Measurements from ENCODE around the gene CNIH2.
"Not testable (repeated sequence)": the region's sequence is repeated elsewhere in the genome, so short reads cannot be mapped to it uniquely, and the experiment has no call there.

The CNIH2 gene

DNA sequence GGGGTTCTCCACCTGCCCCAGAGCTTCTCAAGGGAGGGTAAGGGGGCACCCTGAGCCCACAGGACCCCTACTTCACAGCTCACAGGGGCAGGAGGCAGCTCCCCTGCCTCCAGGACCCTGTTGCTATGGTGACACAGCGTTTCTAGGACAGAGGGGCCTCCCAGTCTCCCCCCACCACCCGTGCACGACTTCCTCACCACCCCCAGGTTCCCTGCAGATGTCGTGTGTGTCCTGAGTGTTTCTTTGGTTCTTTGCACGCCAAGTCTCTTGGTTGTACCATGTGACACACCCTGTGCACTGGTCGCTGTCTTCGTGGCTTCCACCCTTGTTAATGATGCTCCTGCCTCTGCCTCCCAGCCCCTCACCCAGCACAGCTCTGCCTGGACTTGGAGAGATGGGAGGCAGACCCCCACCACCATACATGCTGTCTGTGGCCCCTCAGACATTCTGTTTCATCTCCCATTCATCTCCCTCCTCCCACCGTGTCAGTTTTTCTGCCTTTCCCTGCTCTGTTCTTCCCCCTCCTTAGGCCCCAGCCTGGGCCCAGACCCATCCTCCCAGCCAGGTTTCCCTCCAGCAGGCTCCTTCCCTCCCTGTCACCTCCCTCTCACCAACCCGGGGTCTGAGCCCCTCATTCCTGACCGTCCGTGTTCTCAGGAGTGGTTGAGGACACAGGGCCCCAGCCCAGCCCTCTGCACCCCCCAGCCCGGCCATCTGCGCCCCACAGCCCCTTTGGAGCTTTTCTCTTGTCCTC, 34.0 kb upstream of the CNIH2 start:
- peaks cover 65% of the 10 kb centered on the region for H3K36me3 Mint-ChIP-seq (ENCODE audit: low read depth)
- H3K27ac Mint-ChIP-seq, result peak overlapping the region; percentile 87
- no peaks in the 10 kb centered on the region for H3K4me1 Mint-ChIP-seq (ENCODE audit: low read depth)
- H3K9me3 Mint-ChIP-seq, result no peaks in the 10 kb centered on the region
- no peak for DNase-seq
- no peaks in the 10 kb centered on the region for H3K27me3 Mint-ChIP-seq
- H3K4me3 Mint-ChIP-seq, result no peak overlapping the region

DNA sequence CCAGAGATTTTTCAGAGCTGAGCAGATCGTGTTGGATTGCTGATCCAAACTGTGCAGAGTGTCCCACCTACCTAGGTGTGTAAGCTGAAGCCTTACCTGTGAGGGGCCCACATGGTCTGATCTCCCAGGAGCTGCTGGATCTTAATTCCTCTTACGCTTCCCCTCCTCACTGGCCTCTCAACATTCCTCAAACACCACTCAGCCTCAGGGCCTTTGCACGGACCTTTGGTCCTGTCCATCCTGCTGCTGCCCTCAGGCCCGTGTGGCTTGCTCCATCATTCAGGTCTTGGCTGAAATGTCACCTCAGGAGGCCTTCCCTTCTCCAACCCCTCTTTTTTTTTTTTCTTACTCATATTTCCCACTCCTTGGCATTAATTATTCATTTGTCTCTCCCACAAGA, 30.7 kb upstream of the CNIH2 start:
- Mint-ChIP-seq H3K9me3 (no peaks in the 10 kb centered on the region), H3K4me3 (no peak overlapping the region), H3K27me3 (no peaks in the 10 kb centered on the region), H3K4me1 (ENCODE audit: low read depth) (no peaks in the 10 kb centered on the region), H3K27ac (peak overlapping the region; percentile 39), H3K36me3 (ENCODE audit: low read depth) (peaks cover 43% of the 10 kb centered on the region)
- DNase-seq, result no peak

DNA sequence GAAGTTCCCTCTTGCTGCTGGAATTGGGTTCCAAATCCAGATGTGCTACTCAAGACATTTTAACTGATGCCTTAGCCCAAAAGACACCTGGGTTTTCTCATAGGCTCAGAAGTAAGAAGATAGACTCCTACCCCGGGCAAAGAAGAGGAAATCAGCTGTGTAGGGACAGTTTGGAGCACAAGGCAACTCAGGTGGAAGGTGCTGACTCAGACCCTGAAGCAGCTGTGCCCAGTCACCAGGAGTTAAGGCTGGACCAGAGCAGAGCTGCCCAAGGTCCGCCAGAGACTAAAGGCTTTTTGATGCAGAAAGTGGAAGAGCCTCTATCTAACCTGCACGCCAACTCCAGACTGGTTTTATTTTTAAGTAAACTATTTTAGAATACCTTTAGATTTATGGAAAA, 30.2 kb upstream of the CNIH2 start:
- H3K9me3 Mint-ChIP-seq, result no peaks in the 10 kb centered on the region
- peak overlapping the region; percentile 18 for H3K27ac Mint-ChIP-seq
- peaks cover 38% of the 10 kb centered on the region for H3K36me3 Mint-ChIP-seq (ENCODE audit: low read depth)
- H3K27me3 Mint-ChIP-seq, result no peaks in the 10 kb centered on the region
- H3K4me3 Mint-ChIP-seq, result no peak overlapping the region
- no peaks in the 10 kb centered on the region for H3K4me1 Mint-ChIP-seq (ENCODE audit: low read depth)
- DNase-seq, result no peak

DNA sequence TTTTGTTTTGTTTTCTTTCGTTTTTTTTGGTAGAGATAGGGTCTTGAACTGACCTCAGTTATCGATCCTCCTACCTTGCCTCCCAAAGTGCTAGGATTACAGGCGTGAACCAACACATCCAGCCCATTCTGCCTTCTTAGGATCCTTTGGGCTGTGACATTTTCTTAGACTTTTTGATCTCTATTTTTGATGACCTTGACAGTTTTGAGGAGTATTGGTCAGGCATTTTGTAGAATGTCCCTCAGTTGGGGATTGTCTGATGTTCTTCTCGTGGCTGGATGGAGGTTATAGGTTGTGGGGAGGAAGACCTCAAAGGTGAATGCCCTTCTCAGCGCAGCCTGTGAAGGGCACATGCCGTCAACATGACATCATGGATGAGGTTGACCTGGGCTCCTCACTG, 29.1 kb upstream of the CNIH2 start:
- Mint-ChIP-seq H3K27ac (peak overlapping the region; percentile 28), H3K36me3 (ENCODE audit: low read depth) (peaks cover 30% of the 10 kb centered on the region), H3K4me3 (no peak overlapping the region), H3K27me3 (no peaks in the 10 kb centered on the region), H3K4me1 (ENCODE audit: low read depth) (no peaks in the 10 kb centered on the region), H3K9me3 (no peaks in the 10 kb centered on the region)
- no peak for DNase-seq

- Mint-ChIP-seq H3K9me3 (no peaks in the 10 kb centered on the region), H3K27ac (peak overlapping the region; percentile 9), H3K4me3 (no peak overlapping the region)
Measured at GRCh38 chr11:66251809-66252208, 26.2 kb upstream of the CNIH2 start.

GRCh38 chr11:66253081-66253480, 24.9 kb upstream of the CNIH2 start:
- peak overlapping the region; percentile 58 for H3K27ac Mint-ChIP-seq
- not testable (repeated sequence) for DNase-seq

More at GRCh38 chr11:66251809-66252208, 26.2 kb upstream of the CNIH2 start:
- Mint-ChIP-seq H3K4me1 (ENCODE audit: low read depth) (peaks cover 12% of the 10 kb centered on the region), H3K36me3 (ENCODE audit: low read depth) (peaks cover 20% of the 10 kb centered on the region), H3K27me3 (no peaks in the 10 kb centered on the region)
- no peak for DNase-seq

DNA sequence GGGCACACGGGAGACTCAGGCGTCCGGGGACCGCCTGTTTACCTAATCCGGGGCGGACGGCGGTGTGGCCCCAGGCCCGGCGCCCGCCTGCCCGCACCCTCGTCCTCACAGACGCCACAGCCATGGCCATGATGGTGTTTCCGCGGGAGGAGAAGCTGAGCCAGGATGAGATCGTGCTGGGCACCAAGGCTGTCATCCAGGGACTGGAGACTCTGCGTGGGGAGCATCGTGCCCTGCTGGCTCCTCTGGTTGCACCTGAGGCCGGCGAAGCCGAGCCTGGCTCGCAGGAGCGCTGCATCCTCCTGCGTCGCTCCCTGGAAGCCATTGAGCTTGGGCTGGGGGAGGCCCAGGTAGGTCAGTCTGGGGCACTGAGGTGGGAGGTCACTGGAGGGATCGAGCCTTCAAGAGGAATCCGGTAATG, 19.5 kb upstream of the CNIH2 start:
- Mint-ChIP-seq H3K36me3 (ENCODE audit: low read depth) (peaks cover 61% of the 10 kb centered on the region), H3K27ac (peak overlapping the region; percentile 99), H3K9me3 (no peaks in the 10 kb centered on the region), H3K4me1 (ENCODE audit: low read depth) (peaks cover 34% of the 10 kb centered on the region), H3K27me3 (no peaks in the 10 kb centered on the region), H3K4me3 (peak overlapping the region; percentile 94)
- no peak for DNase-seq

More at GRCh38 chr11:66253081-66253480, 24.9 kb upstream of the CNIH2 start:
- not testable (repeated sequence) for H3K27me3 Mint-ChIP-seq, H3K4me3 Mint-ChIP-seq, H3K9me3 Mint-ChIP-seq
- Mint-ChIP-seq H3K36me3 (ENCODE audit: low read depth) (peaks cover 21% of the 10 kb centered on the region), H3K4me1 (ENCODE audit: low read depth) (peaks cover 15% of the 10 kb centered on the region)

GRCh38 chr11:66259225-66259624, 18.8 kb upstream of the CNIH2 start:
- H3K4me3 Mint-ChIP-seq, result peak overlapping the region; percentile 94
- peak overlapping the region; percentile 99 for H3K27ac Mint-ChIP-seq
- no peaks in the 10 kb centered on the region for H3K27me3 Mint-ChIP-seq
- no peak for DNase-seq
- peaks cover 34% of the 10 kb centered on the region for H3K4me1 Mint-ChIP-seq (ENCODE audit: low read depth)
- H3K36me3 Mint-ChIP-seq (ENCODE audit: low read depth), result peaks cover 66% of the 10 kb centered on the region
- no peaks in the 10 kb centered on the region for H3K9me3 Mint-ChIP-seq

GRCh38 chr11:66259956-66260355, 18.0 kb upstream of the CNIH2 start:
- Mint-ChIP-seq H3K36me3 (ENCODE audit: low read depth) (peaks cover 74% of the 10 kb centered on the region), H3K9me3 (no peaks in the 10 kb centered on the region), H3K27ac (peak overlapping the region; percentile 99), H3K4me3 (peak overlapping the region; percentile 94), H3K27me3 (no peaks in the 10 kb centered on the region), H3K4me1 (ENCODE audit: low read depth) (peaks cover 34% of the 10 kb centered on the region)
- no peak for DNase-seq

GRCh38 chr11:66261578-66261977, 16.4 kb upstream of the CNIH2 start:
- H3K36me3 Mint-ChIP-seq (ENCODE audit: low read depth), result peaks cover 87% of the 10 kb centered on the region

DNA sequence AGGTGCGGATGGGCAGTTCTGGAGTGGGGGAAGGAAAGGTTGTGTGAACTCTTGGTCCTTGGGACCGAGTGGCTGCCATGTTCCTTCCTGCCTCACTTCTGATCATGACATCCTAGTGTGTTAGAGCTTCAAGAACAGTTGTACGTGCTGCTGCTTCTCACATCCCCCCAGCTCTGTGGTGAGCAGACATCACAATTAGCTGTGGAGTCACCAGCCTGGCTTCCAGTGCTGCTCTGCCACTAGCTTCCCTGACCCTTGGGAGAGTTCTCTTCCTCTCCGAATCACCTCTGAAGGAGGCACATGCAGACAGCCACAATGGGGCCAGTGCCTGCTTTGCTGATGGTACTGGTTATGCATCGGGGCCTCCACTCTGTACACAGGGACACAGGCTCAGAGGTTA, 15.8 kb upstream of the CNIH2 start:
- peaks cover 25% of the 10 kb centered on the region for H3K4me1 Mint-ChIP-seq (ENCODE audit: low read depth)
- no peak overlapping the region for H3K27ac Mint-ChIP-seq
- no peaks in the 10 kb centered on the region for H3K9me3 Mint-ChIP-seq

More at GRCh38 chr11:66261578-66261977, 16.4 kb upstream of the CNIH2 start:
- Mint-ChIP-seq H3K27ac (peak overlapping the region; percentile 6), H3K4me3 (no peak overlapping the region), H3K27me3 (no peaks in the 10 kb centered on the region), H3K9me3 (no peaks in the 10 kb centered on the region), H3K4me1 (ENCODE audit: low read depth) (peaks cover 25% of the 10 kb centered on the region)
- DNase-seq, result no peak

DNA sequence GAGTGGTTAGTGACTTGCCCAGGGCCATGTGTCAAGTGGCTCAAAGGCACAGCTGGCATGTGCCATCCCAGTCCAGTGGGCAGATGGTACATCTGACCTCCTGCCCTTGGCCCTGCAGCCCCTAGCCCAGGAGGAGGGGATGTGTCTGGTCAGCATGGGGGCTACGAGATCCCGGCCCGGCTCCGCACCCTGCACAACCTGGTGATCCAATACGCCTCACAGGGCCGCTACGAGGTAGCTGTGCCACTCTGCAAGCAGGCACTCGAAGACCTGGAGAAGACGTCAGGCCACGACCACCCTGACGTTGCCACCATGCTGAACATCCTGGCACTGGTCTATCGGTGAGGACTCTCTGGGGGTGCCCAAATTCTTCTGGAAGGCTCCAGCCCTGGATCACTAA, 15.3 kb upstream of the CNIH2 start:
- DNase-seq, result no peak
- Mint-ChIP-seq H3K4me3 (no peak overlapping the region), H3K27ac (no peak overlapping the region), H3K36me3 (ENCODE audit: low read depth) (peaks cover 88% of the 10 kb centered on the region), H3K27me3 (no peaks in the 10 kb centered on the region), H3K4me1 (ENCODE audit: low read depth) (peaks cover 28% of the 10 kb centered on the region), H3K9me3 (no peaks in the 10 kb centered on the region)

More for the DNA sequence above, 15.8 kb upstream of the CNIH2 start:
- Mint-ChIP-seq H3K36me3 (ENCODE audit: low read depth) (peaks cover 88% of the 10 kb centered on the region), H3K4me3 (no peak overlapping the region), H3K27me3 (no peaks in the 10 kb centered on the region)
- DNase-seq, result no peak

DNA sequence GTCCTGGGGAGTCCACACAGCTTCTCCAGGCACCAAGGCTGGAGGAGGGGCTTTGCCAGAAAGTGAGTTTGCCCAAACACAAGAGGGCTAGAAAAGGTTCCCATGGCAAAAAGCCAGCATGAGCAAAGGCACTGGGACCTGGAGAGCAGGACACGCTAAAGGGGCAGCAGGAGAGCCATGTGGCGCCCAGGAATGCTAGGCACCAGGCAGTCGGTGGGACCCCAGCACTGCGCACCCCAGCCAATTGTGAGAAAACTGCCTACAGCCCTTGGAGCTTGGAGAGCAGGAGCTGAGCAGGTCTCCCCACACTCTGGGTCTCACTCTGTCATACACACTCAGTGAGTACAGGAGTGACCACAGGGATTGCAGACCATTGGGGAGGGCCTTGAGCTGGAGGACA, 14.7 kb upstream of the CNIH2 start:
- no peak for DNase-seq
- Mint-ChIP-seq H3K27me3 (no peaks in the 10 kb centered on the region), H3K9me3 (no peaks in the 10 kb centered on the region), H3K4me1 (ENCODE audit: low read depth) (peaks cover 33% of the 10 kb centered on the region), H3K36me3 (ENCODE audit: low read depth) (peaks cover 92% of the 10 kb centered on the region), H3K4me3 (no peak overlapping the region), H3K27ac (no peak overlapping the region)

DNA sequence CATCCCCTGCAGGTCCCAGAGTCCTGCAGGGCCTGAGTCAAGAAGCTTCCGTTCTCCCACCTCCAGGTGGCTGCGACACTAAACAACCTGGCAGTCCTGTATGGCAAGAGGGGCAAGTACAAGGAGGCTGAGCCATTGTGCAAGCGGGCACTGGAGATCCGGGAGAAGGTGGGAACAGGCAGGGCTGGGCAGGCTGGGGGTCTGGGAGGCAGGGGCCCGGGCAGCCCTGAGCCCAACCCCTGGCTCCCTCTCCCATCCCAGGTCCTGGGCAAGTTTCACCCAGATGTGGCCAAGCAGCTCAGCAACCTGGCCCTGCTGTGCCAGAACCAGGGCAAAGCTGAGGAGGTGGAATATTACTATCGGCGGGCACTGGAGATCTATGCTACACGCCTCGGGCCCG, 14.2 kb upstream of the CNIH2 start:
- Mint-ChIP-seq H3K4me3 (no peak overlapping the region), H3K9me3 (no peaks in the 10 kb centered on the region), H3K4me1 (ENCODE audit: low read depth) (peaks cover 29% of the 10 kb centered on the region), H3K36me3 (ENCODE audit: low read depth) (peaks cover 88% of the 10 kb centered on the region), H3K27ac (no peak overlapping the region), H3K27me3 (no peaks in the 10 kb centered on the region)
- no peak for DNase-seq

- Mint-ChIP-seq H3K27ac (no peak overlapping the region), H3K27me3 (no peaks in the 10 kb centered on the region), H3K4me3 (no peak overlapping the region), H3K4me1 (ENCODE audit: low read depth) (peaks cover 27% of the 10 kb centered on the region), H3K36me3 (ENCODE audit: low read depth) (peaks cover 88% of the 10 kb centered on the region), H3K9me3 (no peaks in the 10 kb centered on the region)
- no peak for DNase-seq
Measured at GRCh38 chr11:66264383-66264782, 13.6 kb upstream of the CNIH2 start.

Data from activated T-cell treated with anti-CD3 and anti-CD28 coated beads, Interleukin-2, amount 50 U/mL, for 24 hours (primary cell).